Keratinocyte (primary cell): ENCODE results near the gene IFNAR1.

Experiments
- EZH2 ChIP-seq: IDR thresholded peaks from one replicate; pipeline ENCODE4 v1.6.1; 2012; ENCODE audit warnings: inconsistent platforms, mild to moderate bottlenecking, low read length, moderate library complexity
- TF ChIP-seq, protein P1 (sequence below), 3 experiments: IDR thresholded peaks in 1 of 3; conservative IDR thresholded peaks in 1 of 3; optimal IDR thresholded peaks in 1 of 3; 2 replicates in 2 of 3; 3 replicates in 1 of 3; pipeline versions ENCODE3 to v1.5.1; 2011; ENCODE audit warnings: low read length in 3 of 3, mild to moderate bottlenecking in 3 of 3, moderate library complexity in 2 of 3, control low read depth in 1 of 3, inconsistent platforms in 1 of 3; ENCODE audit not compliant: insufficient read depth in 2 of 3; ENCODE audit errors: extremely low read depth in 1 of 3

DNA sequence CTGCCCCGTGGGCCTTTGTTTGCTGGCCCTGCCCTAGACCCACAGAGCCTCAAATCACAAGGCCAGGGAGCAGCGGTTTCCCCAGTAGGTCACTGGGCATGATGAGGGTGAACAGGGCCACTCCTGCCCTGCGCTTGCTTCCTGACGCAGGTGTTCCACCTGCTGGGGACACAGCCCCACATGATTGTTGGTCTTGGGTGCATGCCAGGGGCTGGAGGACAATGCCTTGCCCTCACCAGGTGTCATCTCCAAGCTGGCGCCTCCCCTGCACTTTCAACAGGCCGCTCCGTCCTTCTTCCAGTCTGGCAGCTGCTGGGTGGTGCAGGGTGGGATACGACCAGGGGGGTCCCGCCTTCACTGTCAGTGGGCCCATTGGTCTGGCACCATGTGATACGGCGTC is 34.3 kb upstream of the IFNAR1 start:
- TF ChIP-seq, protein P1, sequence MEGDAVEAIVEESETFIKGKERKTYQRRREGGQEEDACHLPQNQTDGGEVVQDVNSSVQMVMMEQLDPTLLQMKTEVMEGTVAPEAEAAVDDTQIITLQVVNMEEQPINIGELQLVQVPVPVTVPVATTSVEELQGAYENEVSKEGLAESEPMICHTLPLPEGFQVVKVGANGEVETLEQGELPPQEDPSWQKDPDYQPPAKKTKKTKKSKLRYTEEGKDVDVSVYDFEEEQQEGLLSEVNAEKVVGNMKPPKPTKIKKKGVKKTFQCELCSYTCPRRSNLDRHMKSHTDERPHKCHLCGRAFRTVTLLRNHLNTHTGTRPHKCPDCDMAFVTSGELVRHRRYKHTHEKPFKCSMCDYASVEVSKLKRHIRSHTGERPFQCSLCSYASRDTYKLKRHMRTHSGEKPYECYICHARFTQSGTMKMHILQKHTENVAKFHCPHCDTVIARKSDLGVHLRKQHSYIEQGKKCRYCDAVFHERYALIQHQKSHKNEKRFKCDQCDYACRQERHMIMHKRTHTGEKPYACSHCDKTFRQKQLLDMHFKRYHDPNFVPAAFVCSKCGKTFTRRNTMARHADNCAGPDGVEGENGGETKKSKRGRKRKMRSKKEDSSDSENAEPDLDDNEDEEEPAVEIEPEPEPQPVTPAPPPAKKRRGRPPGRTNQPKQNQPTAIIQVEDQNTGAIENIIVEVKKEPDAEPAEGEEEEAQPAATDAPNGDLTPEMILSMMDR (optimal IDR thresholded peaks at IDR 0.05 in 1 of 3, IDR thresholded peaks at IDR 0.05 in 1 of 3, conservative IDR thresholded peaks at IDR 0.05 in 1 of 3; ENCODE audit: extremely low read depth in 1 of 3, insufficient read depth in 2 of 3, low read length in 3 of 3), result no peak
- no peak for TF ChIP-seq EZH2
